Measurements from ENCODE around the gene LTF.

Gene LTF

DNA sequence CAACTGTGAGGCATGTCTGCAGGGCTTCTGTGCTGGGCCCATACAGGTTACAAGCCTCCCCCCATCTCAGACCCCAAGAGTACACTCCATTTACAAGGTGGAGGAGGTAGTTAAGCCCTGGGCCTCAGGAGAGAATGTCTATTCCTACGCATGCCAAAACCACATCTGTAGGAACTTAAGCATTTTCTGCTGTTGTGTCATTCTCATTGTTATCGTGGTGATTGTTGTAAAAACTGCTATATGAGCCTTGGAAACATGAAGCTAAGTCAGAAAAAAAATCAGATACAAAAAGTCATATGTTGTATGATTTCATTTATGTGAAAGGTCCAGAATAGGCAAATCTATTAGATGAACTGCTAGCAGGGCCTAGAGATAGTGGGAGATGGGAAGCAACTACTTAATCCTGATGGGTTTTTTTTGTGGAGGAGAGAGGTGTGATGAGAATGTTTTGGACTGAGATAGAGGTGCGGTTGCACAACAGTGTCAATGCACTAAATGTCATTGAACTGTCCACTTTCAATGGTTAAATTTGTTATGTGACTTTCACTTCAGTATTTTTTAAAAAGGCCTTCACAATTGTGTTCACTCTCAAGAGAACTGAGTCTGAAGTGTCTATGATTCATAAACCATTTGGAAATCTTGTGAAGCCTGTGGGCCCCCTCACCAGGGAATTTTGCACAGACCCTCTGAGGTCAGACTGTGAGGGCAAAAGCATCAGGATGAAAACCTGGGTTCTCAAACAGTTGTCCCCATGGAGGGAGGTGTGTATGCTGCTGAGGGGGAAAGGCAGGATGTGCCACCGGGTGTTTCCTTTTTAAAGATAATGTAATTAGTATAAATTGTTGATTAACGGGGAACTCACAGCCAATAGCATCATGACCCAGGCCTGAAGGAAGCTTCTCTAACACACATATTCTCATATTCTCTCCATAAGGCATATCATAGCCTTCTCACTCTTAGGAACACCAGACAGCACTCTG, 36.2 kb upstream of the LTF start:
- Histone ChIP-seq H3K4me3 (ENCODE audit: low read depth, low read length) (no peak overlapping the region), H3K4me1 (ENCODE audit: control insufficient read depth, insufficient read depth, low read length) (no peaks in the 10 kb centered on the region), H3K27ac (ENCODE audit: extremely low read depth, low read depth, low read length) (no peak overlapping the region), H3K9me3 (ENCODE audit: control insufficient read depth, insufficient read depth, low read depth, low read length) (no peaks in the 10 kb centered on the region), H3K36me3 (ENCODE audit: control insufficient read depth in 2 of 2, insufficient read depth in 1 of 2, low read length in 2 of 2) (no peaks in the 10 kb centered on the region)
- POLR2A ChIA-PET, result no interaction called here
- CTCF ChIA-PET, result interaction anchor here (1.8 kb wide), 1 partner anchor 12 kb away, joined by 7 read pairs; no protein-coding TSS in a partner anchor
- no peak for TF ChIP-seq ZNF23 (tag by site-specific recombination; IDR thresholded peaks at IDR 0.05; ENCODE audit: borderline replicate concordance)
- no peak for TF ChIP-seq GFI1B (tag by site-specific recombination; IDR thresholded peaks at IDR 0.05)
- TF ChIP-seq ZNF830 (tag by site-specific recombination; IDR thresholded peaks at IDR 0.05; ENCODE audit: low read depth), result no peak
- no peak for TF ChIP-seq ZNF18 (tag by site-specific recombination; IDR thresholded peaks at IDR 0.05)
- TF ChIP-seq, protein P1, sequence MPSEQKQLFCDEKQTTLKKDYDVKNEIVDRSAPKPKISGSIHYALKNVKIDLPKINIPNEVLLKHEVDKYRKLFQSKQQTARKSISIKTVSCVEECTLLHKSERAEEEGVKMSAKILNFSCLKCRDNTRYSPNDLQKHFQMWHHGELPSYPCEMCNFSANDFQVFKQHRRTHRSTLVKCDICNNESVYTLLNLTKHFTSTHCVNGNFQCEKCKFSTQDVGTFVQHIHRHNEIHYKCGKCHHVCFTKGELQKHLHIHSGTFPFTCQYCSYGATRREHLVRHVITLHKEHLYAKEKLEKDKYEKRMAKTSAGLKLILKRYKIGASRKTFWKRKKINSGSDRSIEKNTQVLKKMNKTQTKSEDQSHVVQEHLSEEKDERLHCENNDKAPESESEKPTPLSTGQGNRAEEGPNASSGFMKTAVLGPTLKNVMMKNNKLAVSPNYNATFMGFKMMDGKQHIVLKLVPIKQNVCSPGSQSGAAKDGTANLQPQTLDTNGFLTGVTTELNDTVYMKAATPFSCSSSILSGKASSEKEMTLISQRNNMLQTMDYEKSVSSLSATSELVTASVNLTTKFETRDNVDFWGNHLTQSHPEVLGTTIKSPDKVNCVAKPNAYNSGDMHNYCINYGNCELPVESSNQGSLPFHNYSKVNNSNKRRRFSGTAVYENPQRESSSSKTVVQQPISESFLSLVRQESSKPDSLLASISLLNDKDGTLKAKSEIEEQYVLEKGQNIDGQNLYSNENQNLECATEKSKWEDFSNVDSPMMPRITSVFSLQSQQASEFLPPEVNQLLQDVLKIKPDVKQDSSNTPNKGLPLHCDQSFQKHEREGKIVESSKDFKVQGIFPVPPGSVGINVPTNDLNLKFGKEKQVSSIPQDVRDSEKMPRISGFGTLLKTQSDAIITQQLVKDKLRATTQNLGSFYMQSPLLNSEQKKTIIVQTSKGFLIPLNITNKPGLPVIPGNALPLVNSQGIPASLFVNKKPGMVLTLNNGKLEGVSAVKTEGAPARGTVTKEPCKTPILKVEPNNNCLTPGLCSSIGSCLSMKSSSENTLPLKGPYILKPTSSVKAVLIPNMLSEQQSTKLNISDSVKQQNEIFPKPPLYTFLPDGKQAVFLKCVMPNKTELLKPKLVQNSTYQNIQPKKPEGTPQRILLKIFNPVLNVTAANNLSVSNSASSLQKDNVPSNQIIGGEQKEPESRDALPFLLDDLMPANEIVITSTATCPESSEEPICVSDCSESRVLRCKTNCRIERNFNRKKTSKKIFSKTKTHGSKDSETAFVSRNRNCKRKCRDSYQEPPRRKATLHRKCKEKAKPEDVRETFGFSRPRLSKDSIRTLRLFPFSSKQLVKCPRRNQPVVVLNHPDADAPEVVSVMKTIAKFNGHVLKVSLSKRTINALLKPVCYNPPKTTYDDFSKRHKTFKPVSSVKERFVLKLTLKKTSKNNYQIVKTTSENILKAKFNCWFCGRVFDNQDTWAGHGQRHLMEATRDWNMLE (tag by site-specific recombination; conservative IDR thresholded peaks at IDR 0.05; ENCODE audit: low read depth), result no peak
- TF ChIP-seq ZFP3 (tag by site-specific recombination; IDR thresholded peaks at IDR 0.05; ENCODE audit: low read depth), result no peak
- no peak for TF ChIP-seq WT1 (tag by site-specific recombination; IDR thresholded peaks at IDR 0.05)
- TF ChIP-seq HOXC10 (CRISPR knock-in tag; IDR thresholded peaks at IDR 0.05), result no peak
- no peak for TF ChIP-seq ZFP37 (tag by site-specific recombination; IDR thresholded peaks at IDR 0.05)
- TF ChIP-seq ZFP69B (tag by site-specific recombination; IDR thresholded peaks at IDR 0.05), result no peak

DNA sequence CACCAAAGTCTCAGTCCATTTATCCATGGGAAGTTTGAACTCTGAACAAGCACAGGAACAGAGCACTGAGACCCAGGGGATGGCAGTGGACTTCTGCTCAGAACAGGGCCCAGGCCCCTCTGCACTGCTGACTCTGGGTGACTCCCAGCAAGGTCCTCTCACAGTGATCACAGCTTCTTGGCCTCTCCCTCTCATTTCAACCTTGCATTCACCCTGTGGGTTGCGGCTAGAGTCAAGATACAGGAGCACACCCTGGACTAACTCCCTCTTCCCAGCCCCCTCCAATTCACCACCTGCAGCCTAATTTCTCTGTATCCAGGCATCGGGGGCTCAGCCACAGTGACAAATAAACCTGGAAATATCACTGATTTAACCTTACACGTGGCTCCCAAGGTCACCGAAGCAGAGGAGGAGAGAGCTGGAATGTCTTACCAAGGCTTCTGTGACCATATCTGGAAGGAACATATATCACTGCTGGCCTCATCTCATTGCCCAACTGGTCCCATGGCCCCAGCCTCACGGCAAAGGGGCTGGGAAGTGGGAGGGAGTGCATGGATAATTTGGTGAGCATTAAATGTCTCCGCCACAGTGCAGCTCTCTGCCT, 34.3 kb upstream of the LTF start:
- Histone ChIP-seq H3K27ac (ENCODE audit: extremely low read depth, low read depth, low read length) (no peak overlapping the region), H3K9me3 (ENCODE audit: control insufficient read depth, insufficient read depth, low read depth, low read length) (no peaks in the 10 kb centered on the region), H3K4me3 (ENCODE audit: low read depth, low read length) (no peak overlapping the region), H3K36me3 (ENCODE audit: control insufficient read depth in 2 of 2, insufficient read depth in 1 of 2, low read length in 2 of 2) (no peaks in the 10 kb centered on the region), H3K4me1 (ENCODE audit: control insufficient read depth, insufficient read depth, low read length) (no peaks in the 10 kb centered on the region)
- ChIA-PET CTCF (interaction anchor here (0.7 to 3.8 kb wide), 3 partner anchors 10 to 121 kb away, joined by 3 to 29 read pairs (median 3); no protein-coding TSS in a partner anchor), POLR2A (no interaction called here)
- no peak for TF ChIP-seq ZNF175 (tag by site-specific recombination; IDR thresholded peaks at IDR 0.05)
- TF ChIP-seq HOXD13 (CRISPR knock-in tag; IDR thresholded peaks at IDR 0.05; ENCODE audit: borderline replicate concordance), result no peak
- TF ChIP-seq GLI4 (tag by site-specific recombination; IDR thresholded peaks at IDR 0.05), result no peak
- TF ChIP-seq, protein P2, sequence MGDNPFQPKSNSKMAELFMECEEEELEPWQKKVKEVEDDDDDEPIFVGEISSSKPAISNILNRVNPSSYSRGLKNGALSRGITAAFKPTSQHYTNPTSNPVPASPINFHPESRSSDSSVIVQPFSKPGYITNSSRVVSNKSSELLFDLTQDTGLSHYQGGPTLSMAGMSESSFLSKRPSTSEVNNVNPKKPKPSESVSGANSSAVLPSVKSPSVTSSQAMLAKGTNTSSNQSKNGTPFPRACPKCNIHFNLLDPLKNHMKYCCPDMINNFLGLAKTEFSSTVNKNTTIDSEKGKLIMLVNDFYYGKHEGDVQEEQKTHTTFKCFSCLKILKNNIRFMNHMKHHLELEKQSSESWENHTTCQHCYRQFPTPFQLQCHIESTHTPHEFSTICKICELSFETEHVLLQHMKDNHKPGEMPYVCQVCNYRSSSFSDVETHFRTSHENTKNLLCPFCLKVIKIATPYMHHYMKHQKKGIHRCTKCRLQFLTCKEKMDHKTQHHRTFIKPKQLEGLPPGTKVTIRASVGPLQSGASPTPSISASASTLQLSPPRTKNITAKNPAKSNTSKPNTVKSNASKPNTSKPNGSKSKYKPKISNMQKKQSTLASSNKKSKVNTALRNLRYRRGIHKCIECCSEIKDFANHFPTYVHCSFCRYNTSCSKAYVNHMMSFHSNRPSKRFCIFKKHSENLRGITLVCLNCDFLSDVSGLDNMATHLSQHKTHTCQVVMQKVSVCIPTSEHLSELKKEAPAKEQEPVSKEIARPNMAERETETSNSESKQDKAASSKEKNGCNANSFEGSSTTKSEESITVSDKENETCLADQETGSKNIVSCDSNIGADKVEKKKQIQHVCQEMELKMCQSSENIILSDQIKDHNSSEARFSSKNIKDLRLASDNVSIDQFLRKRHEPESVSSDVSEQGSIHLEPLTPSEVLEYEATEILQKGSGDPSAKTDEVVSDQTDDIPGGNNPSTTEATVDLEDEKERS (tag by site-specific recombination; IDR thresholded peaks at IDR 0.05), result no peak
- no peak for TF ChIP-seq ZNF621 (tag by site-specific recombination; IDR thresholded peaks at IDR 0.05)
- no peak for TF ChIP-seq ZNF843 (tag by site-specific recombination; IDR thresholded peaks at IDR 0.05)
- TF ChIP-seq ZNF510 (tag by site-specific recombination; IDR thresholded peaks at IDR 0.05; ENCODE audit: insufficient replicate concordance), result no peak
- TF ChIP-seq, protein P3, sequence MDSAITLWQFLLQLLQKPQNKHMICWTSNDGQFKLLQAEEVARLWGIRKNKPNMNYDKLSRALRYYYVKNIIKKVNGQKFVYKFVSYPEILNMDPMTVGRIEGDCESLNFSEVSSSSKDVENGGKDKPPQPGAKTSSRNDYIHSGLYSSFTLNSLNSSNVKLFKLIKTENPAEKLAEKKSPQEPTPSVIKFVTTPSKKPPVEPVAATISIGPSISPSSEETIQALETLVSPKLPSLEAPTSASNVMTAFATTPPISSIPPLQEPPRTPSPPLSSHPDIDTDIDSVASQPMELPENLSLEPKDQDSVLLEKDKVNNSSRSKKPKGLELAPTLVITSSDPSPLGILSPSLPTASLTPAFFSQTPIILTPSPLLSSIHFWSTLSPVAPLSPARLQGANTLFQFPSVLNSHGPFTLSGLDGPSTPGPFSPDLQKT (IDR thresholded peaks at IDR 0.05; ENCODE audit: borderline replicate concordance, low read depth, low read length), result no peak
- TF ChIP-seq ZIC2 (tag by site-specific recombination; IDR thresholded peaks at IDR 0.05), result no peak
- TF ChIP-seq, protein P4, sequence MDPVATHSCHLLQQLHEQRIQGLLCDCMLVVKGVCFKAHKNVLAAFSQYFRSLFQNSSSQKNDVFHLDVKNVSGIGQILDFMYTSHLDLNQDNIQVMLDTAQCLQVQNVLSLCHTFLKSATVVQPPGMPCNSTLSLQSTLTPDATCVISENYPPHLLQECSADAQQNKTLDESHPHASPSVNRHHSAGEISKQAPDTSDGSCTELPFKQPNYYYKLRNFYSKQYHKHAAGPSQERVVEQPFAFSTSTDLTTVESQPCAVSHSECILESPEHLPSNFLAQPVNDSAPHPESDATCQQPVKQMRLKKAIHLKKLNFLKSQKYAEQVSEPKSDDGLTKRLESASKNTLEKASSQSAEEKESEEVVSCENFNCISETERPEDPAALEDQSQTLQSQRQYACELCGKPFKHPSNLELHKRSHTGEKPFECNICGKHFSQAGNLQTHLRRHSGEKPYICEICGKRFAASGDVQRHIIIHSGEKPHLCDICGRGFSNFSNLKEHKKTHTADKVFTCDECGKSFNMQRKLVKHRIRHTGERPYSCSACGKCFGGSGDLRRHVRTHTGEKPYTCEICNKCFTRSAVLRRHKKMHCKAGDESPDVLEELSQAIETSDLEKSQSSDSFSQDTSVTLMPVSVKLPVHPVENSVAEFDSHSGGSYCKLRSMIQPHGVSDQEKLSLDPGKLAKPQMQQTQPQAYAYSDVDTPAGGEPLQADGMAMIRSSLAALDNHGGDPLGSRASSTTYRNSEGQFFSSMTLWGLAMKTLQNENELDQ (tag by site-specific recombination; IDR thresholded peaks at IDR 0.05; ENCODE audit: low read depth), result no peak
